ENCODE data around the gene FAM114A1. TPM values are rescaled to one million over a fixed set of nuclear protein-coding genes. Genes with fewer than 3 reads are reported as not detected.

The FAM114A1 gene
- total RNA-seq, 1 donor from 2014 or later = 105 TPM

GRCh38 chr4:38930204-38930603 is 62.6 kb downstream of the FAM114A1 start:
- TF ChIP-seq POLR2AphosphoS5 (IDR thresholded peaks at IDR 0.05; ENCODE audit: insufficient read depth in 1 of 2, low read depth in 1 of 2) (no peak), POLR2A (IDR thresholded peaks at IDR 0.05) (no peak), CTCF (IDR thresholded peaks at IDR 0.05) (no peak)
- intact Hi-C loops (cut with DNase I) = no loop called here

GRCh38 chr4:38930707-38931106 is 63.1 kb downstream of the FAM114A1 start:
- intact Hi-C loops (cut with DNase I) = no loop called here
- no peaks in the 10 kb centered on the region for H3K9me3 ChIP-seq
- no peak overlapping the region for H3K4me3 ChIP-seq
- H3K4me1 ChIP-seq = no peaks in the 10 kb centered on the region
- no peak overlapping the region for H3K27ac ChIP-seq
- TF ChIP-seq CTCF (IDR thresholded peaks at IDR 0.05) (no peak), POLR2A (IDR thresholded peaks at IDR 0.05) (no peak), POLR2AphosphoS5 (IDR thresholded peaks at IDR 0.05; ENCODE audit: insufficient read depth in 1 of 2, low read depth in 1 of 2) (no peak)
- peaks cover 0 to 74% of the 10 kb centered on the region in 2 donors for H3K36me3 ChIP-seq
- no peaks in the 10 kb centered on the region for H3K27me3 ChIP-seq
- no peak for DNase-seq (ENCODE audit: extremely low spot score in 2 of 2)

More at GRCh38 chr4:38930204-38930603, 62.6 kb downstream of the FAM114A1 start:
- Histone ChIP-seq H3K36me3 (peaks cover 0 to 72% of the 10 kb centered on the region in 2 donors), H3K27ac (no peak overlapping the region), H3K4me3 (no peak overlapping the region), H3K4me1 (no peaks in the 10 kb centered on the region), H3K27me3 (no peaks in the 10 kb centered on the region), H3K9me3 (no peaks in the 10 kb centered on the region)
- DNase-seq (ENCODE audit: extremely low spot score in 2 of 2) = no peak

- Histone ChIP-seq H3K4me1 (no peaks in the 10 kb centered on the region), H3K27me3 (no peaks in the 10 kb centered on the region), H3K9me3 (no peaks in the 10 kb centered on the region), H3K27ac (no peak overlapping the region), H3K36me3 (peaks cover 0 to 79% of the 10 kb centered on the region in 2 donors), H3K4me3 (no peak overlapping the region)
- TF ChIP-seq CTCF (IDR thresholded peaks at IDR 0.05) (no peak), POLR2A (IDR thresholded peaks at IDR 0.05) (no peak), POLR2AphosphoS5 (IDR thresholded peaks at IDR 0.05; ENCODE audit: insufficient read depth in 1 of 2, low read depth in 1 of 2) (no peak)
- intact Hi-C loops (cut with DNase I) = no loop called here
- no peak for DNase-seq (ENCODE audit: extremely low spot score in 2 of 2)
Observed at GRCh38 chr4:38931125-38931524, 63.5 kb downstream of the FAM114A1 start.

GRCh38 chr4:38935391-38936073 is 67.9 kb downstream of the FAM114A1 start:
- peaks cover 0 to 76% of the 10 kb centered on the region in 2 donors for H3K36me3 ChIP-seq
- H3K9me3 ChIP-seq = no peaks in the 10 kb centered on the region
- intact Hi-C loops (cut with DNase I) = no loop called here
- H3K27ac ChIP-seq = no peak overlapping the region
- DNase-seq (ENCODE audit: extremely low spot score in 2 of 2) = no peak
- TF ChIP-seq POLR2A (IDR thresholded peaks at IDR 0.05) (no peak), POLR2AphosphoS5 (IDR thresholded peaks at IDR 0.05; ENCODE audit: insufficient read depth in 1 of 2, low read depth in 1 of 2) (no peak), CTCF (IDR thresholded peaks at IDR 0.05) (no peak)
- H3K27me3 ChIP-seq = no peaks in the 10 kb centered on the region
- no peaks in the 10 kb centered on the region for H3K4me1 ChIP-seq
- H3K4me3 ChIP-seq = no peak overlapping the region

DNA sequence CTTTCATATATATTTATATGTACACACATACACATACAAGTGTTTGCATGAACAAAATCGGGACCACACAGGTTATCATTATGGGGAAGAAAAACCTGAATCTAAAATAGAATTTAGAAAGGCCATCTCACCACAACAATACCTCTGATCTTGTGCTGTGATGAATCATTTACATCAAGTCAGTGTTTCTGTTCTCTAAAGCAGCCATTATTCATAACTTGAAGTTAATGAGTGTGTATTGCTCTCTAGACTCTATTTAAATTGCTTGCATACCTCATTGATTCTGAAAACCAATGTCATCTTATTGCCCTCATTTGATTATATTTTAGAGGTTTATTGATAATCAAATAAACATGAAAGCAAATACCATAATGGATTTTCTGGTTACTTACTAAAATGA is 71.6 kb downstream of the FAM114A1 start:
- intact Hi-C loops (cut with DNase I) = no loop called here
- Histone ChIP-seq H3K27me3 (no peaks in the 10 kb centered on the region), H3K4me3 (no peak overlapping the region), H3K27ac (no peak overlapping the region), H3K4me1 (no peaks in the 10 kb centered on the region), H3K9me3 (no peaks in the 10 kb centered on the region), H3K36me3 (peaks cover 2 to 58% of the 10 kb centered on the region in 2 donors)
- TF ChIP-seq POLR2A (IDR thresholded peaks at IDR 0.05) = no peak
- TF ChIP-seq CTCF (IDR thresholded peaks at IDR 0.05) = no peak
- TF ChIP-seq POLR2AphosphoS5 (IDR thresholded peaks at IDR 0.05; ENCODE audit: insufficient read depth in 1 of 2, low read depth in 1 of 2) = no peak
- no peak for DNase-seq (ENCODE audit: extremely low spot score in 2 of 2)
